ENCODE data around the gene SLC25A21. TPM values are rescaled to one million over a fixed set of nuclear protein-coding genes. Genes with fewer than 3 reads are reported as not detected.

The SLC25A21 gene
- total RNA-seq, 4 donors from 2014 or later: 0.82 to 11.1 TPM; not detected in 2

- no peak overlapping the region for H3K4me3 ChIP-seq
- no peak for TF ChIP-seq EP300 (IDR thresholded peaks at IDR 0.05; ENCODE audit: low read depth)
- TF ChIP-seq, protein P1, sequence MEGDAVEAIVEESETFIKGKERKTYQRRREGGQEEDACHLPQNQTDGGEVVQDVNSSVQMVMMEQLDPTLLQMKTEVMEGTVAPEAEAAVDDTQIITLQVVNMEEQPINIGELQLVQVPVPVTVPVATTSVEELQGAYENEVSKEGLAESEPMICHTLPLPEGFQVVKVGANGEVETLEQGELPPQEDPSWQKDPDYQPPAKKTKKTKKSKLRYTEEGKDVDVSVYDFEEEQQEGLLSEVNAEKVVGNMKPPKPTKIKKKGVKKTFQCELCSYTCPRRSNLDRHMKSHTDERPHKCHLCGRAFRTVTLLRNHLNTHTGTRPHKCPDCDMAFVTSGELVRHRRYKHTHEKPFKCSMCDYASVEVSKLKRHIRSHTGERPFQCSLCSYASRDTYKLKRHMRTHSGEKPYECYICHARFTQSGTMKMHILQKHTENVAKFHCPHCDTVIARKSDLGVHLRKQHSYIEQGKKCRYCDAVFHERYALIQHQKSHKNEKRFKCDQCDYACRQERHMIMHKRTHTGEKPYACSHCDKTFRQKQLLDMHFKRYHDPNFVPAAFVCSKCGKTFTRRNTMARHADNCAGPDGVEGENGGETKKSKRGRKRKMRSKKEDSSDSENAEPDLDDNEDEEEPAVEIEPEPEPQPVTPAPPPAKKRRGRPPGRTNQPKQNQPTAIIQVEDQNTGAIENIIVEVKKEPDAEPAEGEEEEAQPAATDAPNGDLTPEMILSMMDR (IDR thresholded peaks at IDR 0.05): no peak
- TF ChIP-seq POLR2AphosphoS5 (IDR thresholded peaks at IDR 0.05): no peak
- no peak for TF ChIP-seq POLR2A (IDR thresholded peaks at IDR 0.05)
- in situ Hi-C loops (cut with MboI; ENCODE audit: low pct_ligation_motif_present in 1 of 4, low pct_unique_long_range_greater_than_20kb in 1 of 4, low sequenced_read_pairs in 3 of 4): no loop called here
- H3K27ac ChIP-seq: no peak overlapping the region
- no peaks in the 10 kb centered on the region for H3K36me3 ChIP-seq
- intact Hi-C loops (cut with DNase I; ENCODE audit: low total_unique reads): no loop called here
- no peaks in the 10 kb centered on the region for H3K4me1 ChIP-seq
- no peaks in the 10 kb centered on the region for H3K27me3 ChIP-seq
- no peak for DNase-seq
- H3K9me3 ChIP-seq: no peaks in the 10 kb centered on the region
- 90 to 91% methylated on average over 3 of the region's 3 CpGs for WGBS, 2 donors (ENCODE audit: low coverage in 1 of 2)
Observed at GRCh38 chr14:36726128-36726527, 446.3 kb downstream of the SLC25A21 start.

DNA sequence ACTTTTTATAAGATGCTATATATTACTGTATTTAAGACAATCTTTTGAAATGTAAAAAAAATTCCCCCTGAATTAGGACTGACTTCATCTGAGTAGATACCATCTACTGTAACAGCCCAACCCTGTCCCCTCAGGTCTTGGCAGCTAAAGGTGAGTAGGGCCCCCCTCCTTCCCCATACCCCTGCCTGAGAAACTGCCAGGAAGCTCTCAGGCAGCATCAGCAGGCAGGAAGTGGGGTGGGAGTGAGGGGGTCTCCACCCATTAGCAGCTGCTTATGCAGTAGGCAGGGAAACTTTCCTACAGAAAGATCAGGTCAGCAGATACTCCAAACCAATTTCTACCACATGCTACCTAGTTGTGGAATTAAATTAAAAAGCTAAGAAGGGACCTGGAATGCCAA lies 448.2 kb downstream of the SLC25A21 start:
- H3K27me3 ChIP-seq: no peaks in the 10 kb centered on the region
- H3K4me3 ChIP-seq: no peak overlapping the region
- no peak for DNase-seq
- no peak overlapping the region for H3K27ac ChIP-seq
- TF ChIP-seq EP300 (IDR thresholded peaks at IDR 0.05; ENCODE audit: low read depth) (no peak), POLR2A (IDR thresholded peaks at IDR 0.05) (no peak), POLR2AphosphoS5 (IDR thresholded peaks at IDR 0.05) (no peak)
- TF ChIP-seq, protein P1 (IDR thresholded peaks at IDR 0.05): no peak
- in situ Hi-C loops (cut with MboI; ENCODE audit: low pct_ligation_motif_present in 1 of 4, low pct_unique_long_range_greater_than_20kb in 1 of 4, low sequenced_read_pairs in 3 of 4) (no loop called here), intact Hi-C loops (cut with DNase I; ENCODE audit: low total_unique reads) (no loop called here)
- H3K9me3 ChIP-seq: no peaks in the 10 kb centered on the region
- no peaks in the 10 kb centered on the region for H3K4me1 ChIP-seq
- H3K36me3 ChIP-seq: no peaks in the 10 kb centered on the region

- Histone ChIP-seq H3K9me3 (no peaks in the 10 kb centered on the region), H3K4me1 (no peaks in the 10 kb centered on the region), H3K27me3 (no peaks in the 10 kb centered on the region), H3K27ac (no peak overlapping the region), H3K36me3 (no peaks in the 10 kb centered on the region), H3K4me3 (no peak overlapping the region)
- TF ChIP-seq POLR2A (IDR thresholded peaks at IDR 0.05) (no peak), EP300 (IDR thresholded peaks at IDR 0.05; ENCODE audit: low read depth) (no peak), POLR2AphosphoS5 (IDR thresholded peaks at IDR 0.05) (no peak)
- TF ChIP-seq, protein P1 (IDR thresholded peaks at IDR 0.05): no peak
- intact Hi-C loops (cut with DNase I; ENCODE audit: low total_unique reads): no loop called here
- 64 to 71% methylated on average over 2 of the region's 2 CpGs for WGBS, 2 donors (ENCODE audit: low coverage in 1 of 2)
- DNase-seq: no peak
- in situ Hi-C loops (cut with MboI; ENCODE audit: low pct_ligation_motif_present in 1 of 4, low pct_unique_long_range_greater_than_20kb in 1 of 4, low sequenced_read_pairs in 3 of 4): no loop called here
Observed at GRCh38 chr14:36723530-36723929, 448.9 kb downstream of the SLC25A21 start.

GRCh38 chr14:36721877-36722276 lies 450.5 kb downstream of the SLC25A21 start:
- DNase-seq: no peak
- in situ Hi-C loops (cut with MboI; ENCODE audit: low pct_ligation_motif_present in 1 of 4, low pct_unique_long_range_greater_than_20kb in 1 of 4, low sequenced_read_pairs in 3 of 4) (no loop called here), intact Hi-C loops (cut with DNase I; ENCODE audit: low total_unique reads) (no loop called here)
- no peaks in the 10 kb centered on the region for H3K27me3 ChIP-seq
- H3K36me3 ChIP-seq: no peaks in the 10 kb centered on the region
- H3K9me3 ChIP-seq: no peaks in the 10 kb centered on the region
- no peak overlapping the region for H3K27ac ChIP-seq
- TF ChIP-seq, protein P1 (IDR thresholded peaks at IDR 0.05): no peak
- TF ChIP-seq POLR2AphosphoS5 (IDR thresholded peaks at IDR 0.05) (no peak), EP300 (IDR thresholded peaks at IDR 0.05; ENCODE audit: low read depth) (no peak), POLR2A (IDR thresholded peaks at IDR 0.05) (no peak)
- no peak overlapping the region for H3K4me3 ChIP-seq
- 66 to 88% methylated on average over 1 of the region's 1 CpG for WGBS, 2 donors (ENCODE audit: low coverage in 1 of 2)
- no peaks in the 10 kb centered on the region for H3K4me1 ChIP-seq
